ENCODE measurements around the gene RFPL1.
"Not testable (repeated sequence)": the region's sequence is repeated elsewhere in the genome, so short reads cannot be mapped to it uniquely, and the experiment has no call there.

Gene RFPL1

GRCh38 chr22:29479417-29480261 lies 41.3 kb downstream of the RFPL1 start, which contains the start of gene NEFH:
Gene NEFH, plus strand, starts transcription at chr22:29480218. Its CDS starts 45 bp downstream, at chr22:29480263.
- peak; percentile 24 for DNase-seq

- DNase-seq = no peak
Measured at GRCh38 chr22:29480262-29480511, 41.8 kb downstream of the RFPL1 start.

GRCh38 chr22:29480512-29481264 lies 42.3 kb downstream of the RFPL1 start:
- DNase-seq = no peak

- DNase-seq = no peak
Measured at GRCh38 chr22:29481265-29482000, 43.0 kb downstream of the RFPL1 start.

GRCh38 chr22:29482253-29482652 lies 43.9 kb downstream of the RFPL1 start:
- no peak for DNase-seq

- DNase-seq = no peak
Measured at GRCh38 chr22:29482726-29483125, 44.3 kb downstream of the RFPL1 start.

GRCh38 chr22:29483254-29483653 lies 44.9 kb downstream of the RFPL1 start:
- DNase-seq = no peak

- no peak for DNase-seq
Measured at GRCh38 chr22:29484642-29485041, 46.3 kb downstream of the RFPL1 start.

GRCh38 chr22:29485448-29485847 lies 47.1 kb downstream of the RFPL1 start:
- DNase-seq = no peak

GRCh38 chr22:29487426-29487986 lies 49.1 kb downstream of the RFPL1 start:
- no peak for DNase-seq

- DNase-seq = not testable (repeated sequence)
Measured at GRCh38 chr22:29489127-29489780, 50.9 kb downstream of the RFPL1 start.

GRCh38 chr22:29491012-29491411 lies 52.6 kb downstream of the RFPL1 start:
- no peak for DNase-seq

Measured in NCI-H1092 (cell line).